Activated T-cell treated with anti-CD3 and anti-CD28 coated beads for 24 hours (primary cell): ENCODE results near the gene CDAN1.
"Not testable (repeated sequence)": the region's sequence is repeated elsewhere in the genome, so short reads cannot be mapped to it uniquely, and the experiment has no call there.

Source experiments
- DNase-seq: peaks from one replicate; pipeline ENCODE4 v3.0.0-alpha.2; 2020; ENCODE audit warnings: low read depth

The CDAN1 gene, protein sequence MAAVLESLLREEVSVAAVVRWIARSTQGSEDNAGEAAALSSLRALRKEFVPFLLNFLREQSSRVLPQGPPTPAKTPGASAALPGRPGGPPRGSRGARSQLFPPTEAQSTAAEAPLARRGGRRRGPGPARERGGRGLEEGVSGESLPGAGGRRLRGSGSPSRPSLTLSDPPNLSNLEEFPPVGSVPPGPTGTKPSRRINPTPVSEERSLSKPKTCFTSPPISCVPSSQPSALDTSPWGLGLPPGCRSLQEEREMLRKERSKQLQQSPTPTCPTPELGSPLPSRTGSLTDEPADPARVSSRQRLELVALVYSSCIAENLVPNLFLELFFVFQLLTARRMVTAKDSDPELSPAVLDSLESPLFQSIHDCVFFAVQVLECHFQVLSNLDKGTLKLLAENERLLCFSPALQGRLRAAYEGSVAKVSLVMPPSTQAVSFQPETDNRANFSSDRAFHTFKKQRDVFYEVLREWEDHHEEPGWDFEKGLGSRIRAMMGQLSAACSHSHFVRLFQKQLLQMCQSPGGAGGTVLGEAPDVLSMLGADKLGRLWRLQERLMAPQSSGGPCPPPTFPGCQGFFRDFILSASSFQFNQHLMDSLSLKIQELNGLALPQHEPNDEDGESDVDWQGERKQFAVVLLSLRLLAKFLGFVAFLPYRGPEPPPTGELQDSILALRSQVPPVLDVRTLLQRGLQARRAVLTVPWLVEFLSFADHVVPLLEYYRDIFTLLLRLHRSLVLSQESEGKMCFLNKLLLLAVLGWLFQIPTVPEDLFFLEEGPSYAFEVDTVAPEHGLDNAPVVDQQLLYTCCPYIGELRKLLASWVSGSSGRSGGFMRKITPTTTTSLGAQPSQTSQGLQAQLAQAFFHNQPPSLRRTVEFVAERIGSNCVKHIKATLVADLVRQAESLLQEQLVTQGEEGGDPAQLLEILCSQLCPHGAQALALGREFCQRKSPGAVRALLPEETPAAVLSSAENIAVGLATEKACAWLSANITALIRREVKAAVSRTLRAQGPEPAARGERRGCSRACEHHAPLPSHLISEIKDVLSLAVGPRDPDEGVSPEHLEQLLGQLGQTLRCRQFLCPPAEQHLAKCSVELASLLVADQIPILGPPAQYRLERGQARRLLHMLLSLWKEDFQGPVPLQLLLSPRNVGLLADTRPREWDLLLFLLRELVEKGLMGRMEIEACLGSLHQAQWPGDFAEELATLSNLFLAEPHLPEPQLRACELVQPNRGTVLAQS

DNA sequence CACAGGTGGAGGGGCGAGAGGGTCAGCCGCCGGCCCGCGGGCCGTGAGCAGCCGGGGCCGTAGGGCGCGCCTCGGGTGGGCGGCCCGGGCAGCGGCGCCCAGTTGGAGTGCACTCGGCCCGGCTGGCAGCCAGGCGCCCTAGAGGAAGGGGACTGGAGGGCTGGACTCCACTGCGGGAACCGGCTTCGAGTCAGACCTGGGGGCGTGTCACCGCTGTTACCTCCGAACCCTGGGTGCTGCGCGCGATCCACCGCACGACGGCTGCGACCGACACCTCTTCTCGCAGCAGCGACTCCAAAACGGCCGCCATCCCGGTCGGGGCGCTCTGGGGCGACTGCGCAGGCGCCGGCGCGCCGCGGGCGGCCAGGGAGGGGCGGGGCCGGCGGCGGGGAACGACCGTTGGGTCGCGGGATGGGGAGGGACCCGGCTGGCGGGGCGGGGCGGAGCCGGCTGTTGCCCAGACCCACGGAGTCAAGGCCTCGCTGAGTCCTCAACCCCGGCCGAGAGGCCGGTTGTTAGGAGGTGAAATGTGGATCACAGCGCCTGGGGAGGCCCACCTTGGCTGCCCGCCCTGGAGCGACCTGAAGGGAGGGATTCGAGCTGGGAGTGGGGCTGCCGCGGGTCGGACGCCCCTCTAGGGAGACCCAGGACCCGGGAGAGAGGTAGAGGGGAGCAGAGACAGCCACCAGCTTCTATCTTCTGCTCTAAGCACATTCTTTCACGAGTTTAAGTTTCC lies at the start of gene CDAN1:
TSS of gene CDAN1 (minus strand) at position 336 of the 736 bp plus-strand sequence. CDS start at position 310, 26 bp downstream.
- DNase-seq = peak; percentile 92

DNA sequence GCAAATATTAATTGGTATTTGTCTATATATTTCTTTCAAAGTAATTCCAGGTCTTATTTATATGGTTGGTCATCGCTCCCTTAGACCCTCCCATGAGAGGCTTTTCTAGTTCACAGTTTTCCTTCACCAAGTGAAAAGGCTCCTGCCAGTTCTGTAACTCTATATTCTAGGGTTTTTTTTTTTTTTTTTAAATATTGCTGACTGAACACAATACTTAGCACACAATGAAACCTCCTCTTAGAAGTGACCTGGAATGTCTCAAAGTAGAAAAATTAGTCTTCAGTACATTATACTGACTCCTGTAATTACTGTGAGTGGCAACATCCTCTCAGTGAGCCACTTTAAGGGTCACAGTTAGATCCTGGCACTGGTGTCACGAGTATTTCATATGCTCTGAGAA lies 48.6 kb upstream of the CDAN1 start:
- no peak for DNase-seq

DNA sequence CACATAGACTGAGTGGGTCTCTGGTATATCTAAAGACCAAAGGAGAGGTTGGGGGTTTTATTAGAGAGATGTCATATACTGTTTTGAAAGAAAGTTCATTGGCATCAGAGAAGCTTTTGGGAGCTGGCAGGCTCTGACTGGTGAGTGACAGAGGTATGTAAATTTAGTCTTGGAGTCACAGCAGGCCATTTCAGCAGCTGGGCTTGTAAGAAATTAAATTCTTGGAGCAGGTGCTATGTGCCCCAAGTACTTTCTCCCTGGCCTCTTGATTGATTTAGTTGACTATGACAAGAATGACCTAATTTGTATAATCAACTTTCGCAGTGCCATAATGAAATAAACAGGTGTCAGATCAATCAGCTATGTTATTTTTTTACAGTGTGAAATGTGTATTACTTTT lies 47.8 kb upstream of the CDAN1 start:
- no peak for DNase-seq

DNA sequence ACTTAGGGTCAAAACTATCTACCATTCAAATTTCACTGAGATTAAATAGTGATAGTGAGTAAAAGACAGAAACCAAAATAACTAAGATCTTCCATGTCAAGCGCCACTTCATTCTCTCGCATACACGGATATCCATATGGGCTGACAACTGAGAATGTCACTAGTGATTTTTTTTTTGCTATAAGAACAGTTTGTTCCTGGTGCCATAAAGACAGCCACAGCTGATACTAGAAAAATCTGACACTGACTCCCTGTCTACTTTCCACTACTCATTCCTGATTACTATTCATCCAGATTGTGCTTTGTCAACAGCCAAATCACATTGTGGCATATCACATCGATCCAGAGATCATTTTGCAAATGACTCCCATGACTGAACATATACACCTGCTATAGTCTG lies 45.8 kb upstream of the CDAN1 start:
- no peak for DNase-seq

DNA sequence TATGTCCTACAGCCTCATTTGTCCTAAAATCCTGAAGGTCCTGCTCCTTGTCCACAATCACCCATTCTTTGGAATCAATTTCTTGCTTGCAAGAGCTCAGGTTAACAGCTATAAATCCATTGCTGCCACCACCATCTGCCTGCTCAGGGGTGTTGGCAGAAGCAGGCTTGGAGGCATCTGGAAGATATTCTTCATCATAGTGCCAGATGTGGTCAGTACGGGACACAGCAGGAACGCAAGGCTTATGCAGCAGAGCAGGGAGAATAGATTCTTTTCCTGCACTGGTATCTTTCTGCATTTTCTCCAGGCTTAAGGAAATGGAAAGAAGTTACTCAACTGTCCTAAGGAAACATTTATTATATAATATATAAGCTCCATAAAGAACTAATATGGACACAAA lies 38.5 kb upstream of the CDAN1 start:
- no peak for DNase-seq

DNA sequence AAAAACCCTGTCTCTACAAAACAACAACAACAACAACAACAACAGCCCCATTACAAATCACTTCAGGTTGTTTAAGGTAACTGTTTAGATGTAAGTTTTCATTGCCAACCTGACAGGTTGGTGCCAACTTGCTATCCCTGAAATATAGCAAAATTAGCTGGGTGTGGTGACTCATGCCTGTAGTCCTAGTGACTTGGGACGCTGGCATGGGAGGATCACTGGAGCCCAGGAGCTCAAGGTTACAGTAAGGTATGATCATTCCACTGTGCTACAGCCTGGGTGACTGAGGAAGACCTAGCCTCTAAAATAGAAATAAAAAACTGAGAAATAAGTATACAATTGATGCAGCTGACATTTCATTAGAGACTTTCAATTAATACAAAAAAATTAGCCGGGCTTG lies 36.0 kb upstream of the CDAN1 start:
- DNase-seq = no peak

DNA sequence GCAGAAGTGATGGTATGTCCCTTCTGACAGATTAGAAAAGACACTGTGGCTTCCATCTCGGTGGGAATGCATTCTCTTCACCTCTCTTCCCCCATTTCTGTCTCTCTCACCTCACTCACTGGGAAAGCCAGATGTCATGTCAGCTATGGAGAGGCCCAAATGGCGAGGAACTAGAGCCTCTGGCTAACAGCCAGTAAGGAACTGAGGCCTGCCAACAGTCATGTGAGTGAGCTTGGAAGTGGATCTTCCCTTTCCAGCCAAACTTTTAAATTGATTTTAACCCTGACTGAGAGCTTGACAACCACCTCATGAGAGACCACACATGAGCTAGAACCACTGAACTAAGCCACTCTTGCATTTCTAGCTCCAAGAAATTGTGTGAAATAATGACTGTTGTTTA lies 35.2 kb upstream of the CDAN1 start:
- DNase-seq = no peak

DNA sequence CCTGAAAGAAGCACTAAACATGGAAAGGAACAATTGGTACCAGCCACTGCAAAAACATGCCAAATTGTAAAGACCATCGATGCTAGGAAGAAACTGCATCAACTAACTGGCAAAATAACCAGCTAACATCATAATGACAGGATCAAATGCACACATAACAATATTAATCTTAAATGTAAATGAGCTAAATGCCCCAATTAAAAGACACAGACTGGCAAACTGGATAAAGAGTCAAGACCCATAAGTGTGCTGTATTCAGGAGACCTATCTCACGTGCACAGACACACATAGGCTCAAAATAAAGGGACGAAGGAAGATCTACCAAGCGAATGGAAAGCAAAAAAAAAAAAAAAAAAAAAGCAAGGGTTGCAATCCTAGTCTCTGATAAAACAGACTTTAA lies 29.2 kb upstream of the CDAN1 start:
- not testable (repeated sequence) for DNase-seq

DNA sequence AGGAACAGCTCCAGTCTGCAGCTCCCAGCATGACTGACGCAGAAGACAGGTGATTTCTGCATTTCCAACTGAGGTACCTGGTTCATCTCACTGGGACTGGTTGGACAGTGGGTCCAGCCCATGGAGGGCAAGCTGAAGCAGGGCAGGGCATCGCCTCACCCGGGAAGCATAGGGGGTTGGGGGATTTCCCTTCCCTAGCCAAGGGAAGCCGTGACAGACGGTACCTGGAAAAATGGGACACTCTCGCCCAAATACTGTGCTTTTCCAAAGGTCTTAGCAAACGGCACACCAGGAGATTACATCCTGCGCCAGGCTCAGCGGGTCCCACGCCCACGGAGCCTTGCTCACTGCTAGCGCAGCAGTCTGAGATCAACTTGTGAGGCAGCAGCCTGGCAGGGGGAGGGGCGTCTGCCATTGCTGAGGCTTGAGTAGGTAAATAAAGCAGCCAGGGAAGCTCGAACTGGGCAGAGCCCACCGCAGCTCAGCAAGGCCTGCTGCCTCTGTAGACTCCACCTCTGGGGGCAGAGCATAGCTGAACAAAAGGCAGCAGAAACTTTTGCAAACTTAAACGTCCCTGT lies 27.3 kb upstream of the CDAN1 start:
- not testable (repeated sequence) for DNase-seq

DNA sequence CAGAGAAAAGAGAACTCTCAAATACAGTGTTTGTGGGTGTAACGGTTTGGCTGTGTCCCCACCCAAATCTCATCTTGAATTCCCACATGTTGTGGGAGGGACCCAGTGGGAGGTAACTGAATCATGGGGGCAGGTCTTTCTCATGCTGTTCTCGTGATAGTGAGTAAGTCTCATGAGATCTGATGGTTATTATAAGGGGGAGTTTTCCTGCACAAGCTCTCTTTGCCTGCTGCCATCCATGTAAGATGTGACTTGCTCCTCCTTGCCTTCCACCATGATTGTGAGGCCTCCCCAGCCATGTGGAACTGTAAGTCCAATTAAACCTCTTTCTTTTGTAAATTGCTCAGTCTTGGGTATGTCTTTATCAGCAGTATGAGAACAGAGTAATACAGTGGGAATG lies 24.9 kb upstream of the CDAN1 start:
- not testable (repeated sequence) for DNase-seq

DNA sequence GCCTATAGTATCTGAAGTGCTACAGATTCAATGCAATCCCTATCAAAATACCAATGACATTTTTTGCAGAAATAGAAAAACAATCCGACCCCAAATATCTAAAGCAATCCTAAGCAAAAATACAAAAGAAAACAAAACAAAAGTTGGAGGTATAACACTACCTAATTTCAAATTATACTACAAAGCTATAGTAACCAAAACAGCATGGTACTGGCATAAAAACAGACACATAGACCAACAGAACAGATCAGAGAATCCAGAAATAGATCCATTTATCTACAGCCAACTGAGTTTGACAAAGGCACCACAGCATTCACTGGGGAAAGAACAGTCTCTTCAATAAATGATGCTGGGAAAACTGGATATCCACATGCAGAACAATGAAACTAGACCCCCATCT lies 23.8 kb upstream of the CDAN1 start:
- DNase-seq = no peak

DNA sequence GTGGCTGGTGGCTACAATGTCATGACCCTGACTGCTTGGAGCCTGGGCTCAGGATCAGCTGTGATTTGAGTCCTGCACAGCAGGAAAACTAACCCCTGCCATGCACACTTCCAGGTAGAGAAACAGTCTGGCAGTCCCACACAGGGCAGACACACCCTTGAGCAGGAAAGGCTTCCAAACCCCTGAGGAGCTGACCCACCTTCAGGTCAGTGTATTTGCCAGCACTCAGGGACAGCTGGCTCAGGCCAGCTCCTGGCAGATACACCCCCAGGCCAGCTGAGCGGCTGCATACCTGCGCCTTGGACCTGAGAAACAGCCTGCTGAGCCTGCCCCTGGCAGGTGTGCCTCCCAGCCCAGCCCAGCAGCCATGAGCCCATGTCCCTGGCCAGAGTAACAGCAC lies 22.2 kb upstream of the CDAN1 start:
- DNase-seq = no peak

DNA sequence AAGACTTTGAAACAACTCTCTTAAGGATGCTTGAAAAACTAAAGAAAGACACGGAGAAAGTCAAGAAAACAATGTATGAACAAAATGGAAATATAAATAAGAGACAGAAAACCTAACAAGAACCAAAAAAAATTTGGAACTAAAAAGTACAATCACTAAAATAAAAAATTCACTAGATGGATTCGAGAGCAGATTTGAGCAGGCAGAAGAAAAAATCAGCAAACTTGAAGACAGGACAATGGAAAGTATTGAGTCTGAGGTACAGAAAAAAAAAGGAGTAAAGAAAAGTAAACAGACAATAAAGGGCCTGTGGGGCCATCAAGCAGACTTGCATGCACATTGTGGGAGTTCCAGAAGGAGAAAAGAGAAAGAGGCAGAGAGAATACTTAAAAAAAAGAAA lies 13.4 kb upstream of the CDAN1 start:
- DNase-seq = no peak

DNA sequence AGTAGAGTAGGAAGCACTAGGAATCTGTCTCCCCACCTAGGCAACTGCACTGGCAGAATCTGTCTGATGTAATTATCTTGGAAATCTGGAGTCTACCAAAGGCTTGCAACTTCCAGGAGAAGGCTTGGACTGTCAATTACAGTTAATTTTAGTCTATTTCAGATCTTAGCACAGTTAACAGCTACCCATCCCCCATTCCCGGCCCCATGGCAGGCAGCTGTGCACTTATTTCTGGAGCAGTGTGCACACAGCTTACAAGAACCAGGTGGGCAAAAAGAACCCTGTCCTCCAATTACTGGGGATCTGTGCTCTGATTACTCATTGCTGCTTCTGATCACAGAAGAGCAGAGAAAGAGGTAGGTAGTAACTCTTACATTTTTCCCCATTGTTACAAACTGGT lies 12.3 kb upstream of the CDAN1 start:
- no peak for DNase-seq

DNA sequence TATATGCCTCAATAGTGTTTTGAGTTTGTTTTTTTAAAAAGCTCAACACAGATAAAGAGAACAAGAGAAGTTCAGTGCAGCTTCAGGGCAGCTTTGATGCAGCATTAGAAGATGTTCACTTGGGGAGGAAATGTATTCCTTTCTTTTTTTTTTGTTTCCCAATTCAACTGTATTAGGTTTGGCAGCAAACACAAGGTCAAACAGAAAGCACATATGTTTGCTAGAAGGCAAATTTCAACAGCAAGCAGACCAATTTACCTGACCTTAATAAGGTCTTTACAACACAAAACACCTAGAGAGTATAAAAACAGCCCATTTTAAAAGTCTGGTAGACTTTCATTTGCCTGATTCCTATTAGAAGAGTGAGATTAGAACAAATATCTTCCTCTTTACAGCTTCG lies 7.3 kb upstream of the CDAN1 start:
- no peak for DNase-seq

DNA sequence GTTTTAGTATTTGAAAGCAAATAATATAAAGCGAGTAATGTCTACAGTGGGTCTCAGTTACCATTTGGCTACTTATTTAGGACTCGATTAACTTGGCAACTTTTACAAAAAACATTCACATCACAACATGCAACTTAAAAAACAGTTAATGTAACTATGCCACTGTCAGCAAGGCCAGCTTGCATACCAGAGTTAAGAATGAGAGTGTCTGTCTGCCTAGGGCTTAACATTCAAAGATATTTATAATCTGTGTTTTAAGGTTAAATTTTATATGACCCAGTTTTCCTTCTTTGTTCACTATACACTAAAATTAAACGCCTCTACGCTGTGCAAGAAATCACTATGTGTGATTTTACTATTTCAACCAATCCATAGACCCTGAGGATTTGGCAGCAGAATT lies 5.2 kb upstream of the CDAN1 start:
- no peak for DNase-seq

DNA sequence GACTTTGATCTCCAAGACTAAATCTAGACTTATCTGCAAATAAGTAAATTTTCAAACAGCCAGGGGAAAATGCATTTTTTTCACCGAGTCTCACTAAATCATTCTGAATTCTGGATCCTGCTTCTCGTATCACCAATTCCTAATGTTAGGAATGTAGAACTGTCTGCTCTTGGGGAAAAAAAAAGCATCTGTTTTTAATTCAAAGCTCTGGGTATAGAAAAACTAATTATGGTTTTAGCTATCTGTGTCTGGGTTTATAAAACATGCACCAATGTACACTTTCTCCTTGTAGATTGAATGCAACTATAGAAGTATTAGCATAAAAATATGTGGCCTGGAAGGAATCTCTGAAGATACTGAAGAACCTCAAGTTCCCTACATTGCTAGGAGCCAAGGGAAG lies 4.8 kb upstream of the CDAN1 start:
- DNase-seq = no peak

DNA sequence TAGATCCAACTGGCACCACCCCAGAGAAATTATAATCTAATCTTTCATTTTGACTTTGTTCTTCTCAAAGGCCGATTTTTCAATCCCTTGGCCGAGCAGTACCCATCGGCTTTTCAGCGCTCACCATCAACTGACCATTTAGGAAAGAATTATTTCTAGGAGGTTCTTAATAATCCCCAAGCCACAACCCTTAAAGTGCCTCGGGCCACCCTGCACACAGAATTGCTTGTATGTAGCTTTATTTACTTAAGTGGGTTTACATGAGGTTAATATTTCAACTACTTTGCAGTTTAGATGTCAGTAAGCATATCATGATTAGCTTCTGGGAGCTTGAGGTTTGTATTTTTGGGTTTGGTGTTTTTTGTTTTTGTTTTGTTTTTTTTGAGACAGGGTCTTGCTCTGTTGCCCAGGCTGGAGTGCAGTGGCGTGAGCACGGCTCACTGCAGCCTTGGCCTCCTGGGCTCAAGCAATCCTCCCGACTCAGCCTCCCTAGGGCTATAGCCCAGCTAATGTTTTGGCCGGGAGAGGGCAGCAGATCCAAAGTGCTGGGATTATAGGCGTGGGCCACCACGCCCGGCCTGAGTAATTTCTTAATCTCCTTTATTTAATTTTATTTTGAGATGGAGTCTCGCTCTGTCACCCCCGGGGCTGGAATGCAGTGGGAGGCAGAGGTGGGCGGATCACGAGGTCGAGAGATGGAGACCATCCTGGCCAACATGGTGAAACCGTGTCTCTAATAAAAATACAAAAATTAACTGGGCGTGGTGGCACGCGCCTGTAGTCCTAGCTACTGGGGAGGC lies 801 bp upstream of the CDAN1 start:
- no peak for DNase-seq

DNA sequence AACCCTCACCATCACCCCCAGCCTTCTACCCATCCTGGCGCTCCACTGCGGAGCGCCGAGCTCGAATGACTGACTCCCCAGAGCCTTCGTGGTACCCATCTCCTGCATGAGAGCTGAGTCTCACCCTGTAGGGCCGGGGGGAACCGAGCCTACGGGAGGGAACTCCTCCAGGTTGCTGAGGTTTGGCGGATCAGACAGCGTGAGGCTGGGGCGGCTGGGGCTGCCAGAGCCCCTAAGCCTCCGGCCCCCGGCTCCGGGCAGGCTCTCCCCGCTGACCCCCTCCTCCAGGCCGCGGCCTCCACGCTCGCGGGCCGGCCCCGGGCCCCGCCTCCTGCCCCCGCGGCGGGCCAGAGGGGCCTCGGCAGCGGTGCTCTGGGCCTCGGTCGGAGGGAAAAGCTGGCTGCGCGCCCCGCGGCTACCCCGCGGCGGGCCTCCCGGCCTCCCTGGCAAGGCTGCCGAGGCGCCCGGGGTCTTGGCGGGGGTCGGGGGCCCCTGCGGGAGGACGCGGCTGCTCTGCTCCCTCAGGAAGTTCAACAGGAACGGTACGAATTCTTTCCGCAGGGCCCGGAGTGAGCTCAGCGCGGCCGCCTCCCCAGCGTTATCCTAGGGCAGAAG lies 643 bp downstream of the CDAN1 start:
- peak; percentile 2 for DNase-seq
